ENCODE results near the gene HOXD12. TPM values are rescaled to one million over a fixed set of nuclear protein-coding genes. Genes with fewer than 3 reads are reported as not detected.

The HOXD12 gene
- total RNA-seq, 1 donor from 2014 or later = not detected

DNA sequence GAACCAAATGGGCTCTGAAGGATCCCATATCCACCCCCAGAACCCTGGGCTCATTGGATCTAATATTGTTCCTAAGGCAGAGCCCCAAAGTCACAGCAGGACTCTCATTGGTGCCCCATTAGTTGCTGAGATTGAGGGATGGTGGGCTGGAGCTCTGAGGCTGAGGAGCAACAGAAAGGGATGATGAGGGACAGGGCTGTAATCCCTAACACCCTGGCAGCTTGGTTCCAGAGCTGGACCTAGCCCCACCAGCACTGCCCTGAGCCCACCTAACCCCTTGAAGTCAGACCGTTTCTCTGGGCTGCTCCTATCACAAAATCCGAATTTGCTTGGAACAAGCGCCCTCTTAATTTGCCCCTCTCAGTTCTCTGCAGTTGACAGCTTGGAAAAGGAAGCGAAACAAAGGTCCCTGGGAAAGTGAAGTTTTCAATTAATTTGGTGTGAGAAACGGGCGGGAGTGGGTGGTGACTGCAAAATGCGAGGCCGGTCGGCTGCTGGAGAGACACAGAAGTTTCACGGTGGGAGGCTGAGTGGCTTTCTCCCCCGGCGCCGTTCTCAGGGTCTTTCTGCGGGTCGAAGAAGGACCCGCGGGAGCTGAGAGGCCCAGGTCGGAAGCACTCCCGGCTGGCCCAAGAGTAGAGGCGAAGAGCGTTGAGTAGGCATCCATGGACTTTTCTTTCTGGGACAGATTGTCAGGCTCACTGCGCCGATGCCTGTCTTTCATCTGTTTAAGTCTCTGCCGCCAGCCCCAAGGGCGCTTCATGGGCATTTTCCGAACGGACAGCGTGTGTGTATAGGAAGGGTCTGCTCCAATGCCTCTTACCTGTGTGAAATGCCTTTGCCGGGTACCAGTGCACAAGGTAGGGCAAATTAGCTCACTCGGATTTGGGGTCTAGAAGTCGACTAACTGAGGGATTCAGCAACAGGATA lies 8.0 kb upstream of the HOXD12 start:
- Mint-ChIP-seq H3K4me3 (ENCODE audit: unreplicated experiment) (peak overlapping the region; percentile 33), H3K4me1 (ENCODE audit: low read depth) (peaks cover 22% of the 10 kb centered on the region), H3K9me3 (ENCODE audit: low read depth) (no peaks in the 10 kb centered on the region), H3K27me3 (ENCODE audit: low read depth) (peaks cover 90% of the 10 kb centered on the region), H3K36me3 (ENCODE audit: low read depth) (peaks cover 2% of the 10 kb centered on the region), H3K27ac (ENCODE audit: unreplicated experiment) (no peak overlapping the region)
- TF ChIP-seq, protein P1, sequence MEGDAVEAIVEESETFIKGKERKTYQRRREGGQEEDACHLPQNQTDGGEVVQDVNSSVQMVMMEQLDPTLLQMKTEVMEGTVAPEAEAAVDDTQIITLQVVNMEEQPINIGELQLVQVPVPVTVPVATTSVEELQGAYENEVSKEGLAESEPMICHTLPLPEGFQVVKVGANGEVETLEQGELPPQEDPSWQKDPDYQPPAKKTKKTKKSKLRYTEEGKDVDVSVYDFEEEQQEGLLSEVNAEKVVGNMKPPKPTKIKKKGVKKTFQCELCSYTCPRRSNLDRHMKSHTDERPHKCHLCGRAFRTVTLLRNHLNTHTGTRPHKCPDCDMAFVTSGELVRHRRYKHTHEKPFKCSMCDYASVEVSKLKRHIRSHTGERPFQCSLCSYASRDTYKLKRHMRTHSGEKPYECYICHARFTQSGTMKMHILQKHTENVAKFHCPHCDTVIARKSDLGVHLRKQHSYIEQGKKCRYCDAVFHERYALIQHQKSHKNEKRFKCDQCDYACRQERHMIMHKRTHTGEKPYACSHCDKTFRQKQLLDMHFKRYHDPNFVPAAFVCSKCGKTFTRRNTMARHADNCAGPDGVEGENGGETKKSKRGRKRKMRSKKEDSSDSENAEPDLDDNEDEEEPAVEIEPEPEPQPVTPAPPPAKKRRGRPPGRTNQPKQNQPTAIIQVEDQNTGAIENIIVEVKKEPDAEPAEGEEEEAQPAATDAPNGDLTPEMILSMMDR (IDR thresholded peaks at IDR 0.05) = no peak
- DNase-seq (ENCODE audit: low spot score) = no peak

DNA sequence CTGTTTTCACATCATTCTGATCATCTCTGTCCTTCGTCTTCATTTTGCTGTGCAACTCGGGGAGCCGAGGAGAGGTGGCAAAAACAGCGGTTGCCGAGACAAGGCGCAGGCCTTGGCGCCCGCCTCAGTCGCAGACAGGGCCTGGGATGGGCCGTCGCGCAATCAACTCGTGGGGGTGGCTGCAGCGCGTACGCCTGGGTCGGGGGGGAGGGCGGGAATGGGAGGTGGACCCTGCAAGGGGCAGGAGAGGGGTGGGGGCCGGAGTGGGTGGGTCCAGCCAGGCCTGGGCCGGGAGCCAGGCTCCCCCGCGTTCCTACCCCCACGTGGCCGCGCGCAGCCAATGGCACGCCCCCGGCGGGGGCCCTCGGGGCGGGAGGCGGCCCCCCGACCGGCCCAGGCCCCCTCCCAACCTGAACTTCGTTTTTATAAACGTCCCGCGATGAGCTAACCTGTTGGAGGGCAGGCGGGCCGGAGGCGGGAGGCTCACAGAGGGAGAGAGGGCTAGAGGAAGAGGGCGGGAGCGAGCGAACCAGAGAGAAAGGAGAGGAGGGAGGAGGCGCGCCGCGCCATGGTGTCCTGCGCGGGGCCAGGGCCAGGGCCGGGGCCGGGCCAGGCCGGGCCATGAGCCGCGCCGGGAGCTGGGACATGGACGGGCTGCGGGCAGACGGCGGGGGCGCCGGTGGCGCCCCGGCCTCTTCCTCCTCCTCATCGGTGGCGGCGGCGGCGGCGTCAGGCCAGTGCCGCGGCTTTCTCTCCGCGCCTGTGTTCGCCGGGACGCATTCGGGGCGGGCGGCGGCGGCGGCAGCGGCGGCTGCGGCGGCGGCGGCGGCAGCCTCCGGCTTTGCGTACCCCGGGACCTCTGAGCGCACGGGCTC lies 7.1 kb upstream of the HOXD12 start, which contains the start of gene HOXD13:
Gene HOXD13, plus strand, starts transcription at position 452 of the 875 bp plus-strand sequence. Its CDS starts 170 bp downstream, at position 622.
- peaks cover 2% of the 10 kb centered on the region for H3K36me3 Mint-ChIP-seq (ENCODE audit: low read depth)
- no peak for DNase-seq (ENCODE audit: low spot score)
- TF ChIP-seq, protein P1 (IDR thresholded peaks at IDR 0.05) = no peak
- peak within 1 kb of the TSS; percentile 54 for H3K4me3 Mint-ChIP-seq (ENCODE audit: unreplicated experiment)
- H3K27me3 Mint-ChIP-seq (ENCODE audit: low read depth) = peaks cover 90% of the 10 kb centered on the region
- peaks cover 31% of the 10 kb centered on the region for H3K4me1 Mint-ChIP-seq (ENCODE audit: low read depth)
- H3K9me3 Mint-ChIP-seq (ENCODE audit: low read depth) = no peaks in the 10 kb centered on the region
- no peak within 1 kb of the TSS for H3K27ac Mint-ChIP-seq (ENCODE audit: unreplicated experiment)

DNA sequence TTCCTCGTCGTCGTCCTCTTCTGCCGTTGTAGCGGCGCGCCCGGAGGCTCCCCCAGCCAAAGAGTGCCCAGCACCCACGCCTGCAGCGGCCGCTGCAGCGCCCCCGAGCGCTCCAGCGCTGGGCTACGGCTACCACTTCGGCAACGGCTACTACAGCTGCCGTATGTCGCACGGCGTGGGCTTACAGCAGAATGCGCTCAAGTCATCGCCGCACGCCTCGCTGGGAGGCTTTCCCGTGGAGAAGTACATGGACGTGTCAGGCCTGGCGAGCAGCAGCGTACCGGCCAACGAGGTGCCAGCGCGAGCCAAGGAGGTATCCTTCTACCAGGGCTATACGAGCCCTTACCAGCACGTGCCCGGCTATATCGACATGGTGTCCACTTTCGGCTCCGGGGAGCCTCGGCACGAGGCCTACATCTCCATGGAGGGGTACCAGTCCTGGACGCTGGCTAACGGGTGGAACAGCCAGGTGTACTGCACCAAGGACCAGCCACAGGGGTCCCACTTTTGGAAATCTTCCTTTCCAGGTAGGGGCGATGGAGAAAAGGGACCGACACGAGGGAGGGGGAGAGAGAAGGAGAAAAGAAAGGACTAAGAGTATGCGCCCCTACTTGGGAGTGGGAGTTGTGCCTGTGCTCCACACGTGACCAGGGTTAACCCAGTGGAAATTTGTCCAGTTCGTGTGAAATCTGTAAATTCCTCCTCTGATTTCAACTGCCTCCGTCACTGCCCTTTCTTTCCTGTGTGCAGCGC lies 6.3 kb upstream of the HOXD12 start:
- TF ChIP-seq, protein P1 (IDR thresholded peaks at IDR 0.05) = peak; percentile 48
- no peak overlapping the region for H3K27ac Mint-ChIP-seq (ENCODE audit: unreplicated experiment)
- no peaks in the 10 kb centered on the region for H3K9me3 Mint-ChIP-seq (ENCODE audit: low read depth)
- DNase-seq (ENCODE audit: low spot score) = no peak
- peaks cover 90% of the 10 kb centered on the region for H3K27me3 Mint-ChIP-seq (ENCODE audit: low read depth)
- peaks cover 3% of the 10 kb centered on the region for H3K36me3 Mint-ChIP-seq (ENCODE audit: low read depth)
- peak overlapping the region; percentile 54 for H3K4me3 Mint-ChIP-seq (ENCODE audit: unreplicated experiment)
- H3K4me1 Mint-ChIP-seq (ENCODE audit: low read depth) = peaks cover 31% of the 10 kb centered on the region

DNA sequence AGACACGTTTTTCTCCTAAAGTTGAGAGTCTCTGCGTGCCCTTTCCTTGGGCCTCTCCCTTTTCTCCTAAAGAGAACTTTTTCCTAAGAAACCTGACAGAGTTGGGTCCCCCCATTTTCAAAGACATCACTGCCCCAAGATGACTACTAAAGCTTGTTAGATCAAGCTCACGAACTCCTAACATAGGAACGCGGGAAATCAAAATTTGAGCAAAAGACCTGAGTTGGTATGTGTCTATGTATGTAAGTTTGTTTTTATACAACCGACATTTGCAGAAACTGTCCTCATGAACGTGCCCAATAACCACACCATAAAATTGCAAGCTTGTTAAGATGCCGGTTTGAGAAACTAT lies 5.7 kb upstream of the HOXD12 start:
- Mint-ChIP-seq H3K27ac (ENCODE audit: unreplicated experiment) (no peak overlapping the region), H3K36me3 (ENCODE audit: low read depth) (peaks cover 3% of the 10 kb centered on the region), H3K27me3 (ENCODE audit: low read depth) (peaks cover 88% of the 10 kb centered on the region), H3K4me3 (ENCODE audit: unreplicated experiment) (no peak overlapping the region), H3K9me3 (ENCODE audit: low read depth) (no peaks in the 10 kb centered on the region), H3K4me1 (ENCODE audit: low read depth) (peaks cover 29% of the 10 kb centered on the region)
- TF ChIP-seq, protein P1 (IDR thresholded peaks at IDR 0.05) = no peak
- DNase-seq (ENCODE audit: low spot score) = no peak

All from chondrocyte (in vitro differentiated cells).